HEK293 (cell line): Measurements from ENCODE around the gene MEF2C.
A peak's percentile ranks its signal among the peaks of the same experiment; 100 is the strongest.

Source experiments
- CTCF ChIA-PET: fragments of 350-600 bp; formaldehyde crosslinking; extraction: SDS; loops from one replicate; lab custom pipeline; 2021; ENCODE audit warnings: antibody characterized with exemption; lab: Yijun Ruan, JAX
- POLR2A ChIA-PET: fragments of 300-600 bp; formaldehyde crosslinking; extraction: SDS; loops from one replicate; lab custom pipeline; 2020; ENCODE audit warnings: antibody characterized with exemption, inconsistent platforms; lab: Yijun Ruan, JAX
- H3K27ac ChIP-seq: fragments of 200-500 bp; sonication (Bioruptor generic); 2 replicates; pipeline ENCODE4 v1.5.1; 2014; ENCODE audit warnings: low read depth, low read length, control low read depth, inconsistent platforms; ENCODE audit errors: extremely low read depth
- H3K36me3 ChIP-seq, 2 experiments: fragments of 200-500 bp in 1 of 2; sonication (Bioruptor generic) in 1 of 2; 1 replicate in 1 of 2; 2 replicates in 1 of 2; pipeline ENCODE4 v1.5.1; 2014 to 2017; ENCODE audit warnings: inconsistent platforms in 2 of 2, low read length in 2 of 2; ENCODE audit not compliant: control insufficient read depth in 2 of 2, insufficient read depth in 1 of 2
- H3K4me1 ChIP-seq: fragments of 200-500 bp; sonication (Bioruptor generic); 2 replicates; pipeline ENCODE4 v1.5.1; 2014; ENCODE audit warnings: mild to moderate bottlenecking, low read length, inconsistent platforms; ENCODE audit not compliant: control insufficient read depth, insufficient read depth
- H3K4me3 ChIP-seq: 2 replicates; pipeline ENCODE4 v1.5.1; 2011; ENCODE audit warnings: low read depth, mild to moderate bottlenecking, control low read depth, low read length, moderate library complexity
- H3K9me3 ChIP-seq: fragments of 200-500 bp; sonication (Bioruptor generic); 2 replicates; pipeline ENCODE4 v1.5.1; 2014; ENCODE audit warnings: low read depth, low read length, inconsistent platforms; ENCODE audit not compliant: control insufficient read depth, insufficient read depth
- MEIS1 ChIP-seq: sonication (generic); formaldehyde crosslinking; IDR thresholded peaks from 2 replicates; pipeline ENCODE4 v1.8.1; 2022; ENCODE audit warnings: missing genetic modification reagents, mild to moderate bottlenecking, borderline replicate concordance
- TCF7L2 ChIP-seq: IDR thresholded peaks from 2 replicates; pipeline ENCODE4 v1.6.1; 2011; ENCODE audit warnings: low read depth, mild to moderate bottlenecking, inconsistent platforms, low read length, moderate library complexity, borderline replicate concordance
- TRIM28 ChIP-seq: IDR thresholded peaks from 2 replicates; pipeline ENCODE4 v1.6.1; 2011; ENCODE audit warnings: low read length, control low read depth, borderline replicate concordance
- ZNF121 ChIP-seq: fragments of 450-650 bp; formaldehyde crosslinking; IDR thresholded peaks from 2 replicates; pipeline ENCODE4 v1.5.1; 2016; ENCODE audit warnings: missing biosample characterization, missing genetic modification characterization
- ZNF146 ChIP-seq: fragments of 450-650 bp; formaldehyde crosslinking; IDR thresholded peaks from 2 replicates; pipeline ENCODE4 v1.5.1; 2016; ENCODE audit warnings: missing biosample characterization, missing genetic modification characterization
- ZNF324 ChIP-seq: fragments of 450-650 bp; formaldehyde crosslinking; IDR thresholded peaks from 2 replicates; pipeline ENCODE4 v1.5.1; 2016; ENCODE audit warnings: missing biosample characterization, missing genetic modification characterization
- ZNF501 ChIP-seq: fragments of 450-650 bp; formaldehyde crosslinking; IDR thresholded peaks from 2 replicates; pipeline ENCODE4 v1.5.1; 2016; ENCODE audit warnings: missing biosample characterization, missing genetic modification characterization
- ZNF585B ChIP-seq: fragments of 450-650 bp; formaldehyde crosslinking; IDR thresholded peaks from 2 replicates; pipeline ENCODE4 v1.5.1; 2016; ENCODE audit warnings: missing biosample characterization, missing genetic modification characterization
- ZNF610 ChIP-seq: fragments of 450-650 bp; formaldehyde crosslinking; IDR thresholded peaks from 2 replicates; pipeline ENCODE4 v1.5.1; 2016; ENCODE audit warnings: missing biosample characterization, missing genetic modification characterization, borderline replicate concordance
- ZNF664 ChIP-seq: fragments of 450-650 bp; formaldehyde crosslinking; IDR thresholded peaks from 2 replicates; pipeline ENCODE4 v1.5.1; 2016; ENCODE audit warnings: missing biosample characterization, missing genetic modification characterization
- ZNF785 ChIP-seq: fragments of 450-650 bp; formaldehyde crosslinking; IDR thresholded peaks from 2 replicates; pipeline ENCODE4 v1.5.1; 2016; ENCODE audit warnings: missing biosample characterization, missing genetic modification characterization
- ZNF830 ChIP-seq: fragments of 450-650 bp; IDR thresholded peaks from 2 replicates; pipeline ENCODE4 v1.5.0; 2018; ENCODE audit warnings: missing biosample characterization, missing genetic modification characterization, low read depth, mild to moderate bottlenecking, moderate library complexity
- TF ChIP-seq, protein P1 (sequence below): fragments of 450-650 bp; formaldehyde crosslinking; IDR thresholded peaks from 2 replicates; pipeline ENCODE4 v1.5.1; 2016; ENCODE audit warnings: missing biosample characterization, missing genetic modification characterization
- TF ChIP-seq, protein P2 (sequence below): fragments of 450-650 bp; formaldehyde crosslinking; IDR thresholded peaks from 2 replicates; pipeline ENCODE4 v1.5.1; 2017; ENCODE audit warnings: missing biosample characterization, missing genetic modification characterization
- TF ChIP-seq, protein P3 (sequence below): fragments of 450-650 bp; formaldehyde crosslinking; IDR thresholded peaks from 2 replicates; pipeline ENCODE4 v1.5.1; 2016; ENCODE audit warnings: missing biosample characterization, missing genetic modification characterization
- TF ChIP-seq, protein P4 (sequence below): fragments of 450-650 bp; formaldehyde crosslinking; IDR thresholded peaks from 2 replicates; pipeline ENCODE4 v1.5.1; 2017; ENCODE audit warnings: missing biosample characterization, missing genetic modification characterization

Gene MEF2C

GRCh38 chr5:88674356-88675167 is 208.4 kb downstream of the MEF2C start (continued):
- TF ChIP-seq ZNF585B (tag by site-specific recombination) (0 out of 2 replicates have a peak, but pooled peaks have one; percentile 10), TCF7L2 (no peak; the same call in 1 of the 2 replicates), ZNF664 (tag by site-specific recombination) (no peak)
- TF ChIP-seq, all 188 proteins: peak for 64

DNA sequence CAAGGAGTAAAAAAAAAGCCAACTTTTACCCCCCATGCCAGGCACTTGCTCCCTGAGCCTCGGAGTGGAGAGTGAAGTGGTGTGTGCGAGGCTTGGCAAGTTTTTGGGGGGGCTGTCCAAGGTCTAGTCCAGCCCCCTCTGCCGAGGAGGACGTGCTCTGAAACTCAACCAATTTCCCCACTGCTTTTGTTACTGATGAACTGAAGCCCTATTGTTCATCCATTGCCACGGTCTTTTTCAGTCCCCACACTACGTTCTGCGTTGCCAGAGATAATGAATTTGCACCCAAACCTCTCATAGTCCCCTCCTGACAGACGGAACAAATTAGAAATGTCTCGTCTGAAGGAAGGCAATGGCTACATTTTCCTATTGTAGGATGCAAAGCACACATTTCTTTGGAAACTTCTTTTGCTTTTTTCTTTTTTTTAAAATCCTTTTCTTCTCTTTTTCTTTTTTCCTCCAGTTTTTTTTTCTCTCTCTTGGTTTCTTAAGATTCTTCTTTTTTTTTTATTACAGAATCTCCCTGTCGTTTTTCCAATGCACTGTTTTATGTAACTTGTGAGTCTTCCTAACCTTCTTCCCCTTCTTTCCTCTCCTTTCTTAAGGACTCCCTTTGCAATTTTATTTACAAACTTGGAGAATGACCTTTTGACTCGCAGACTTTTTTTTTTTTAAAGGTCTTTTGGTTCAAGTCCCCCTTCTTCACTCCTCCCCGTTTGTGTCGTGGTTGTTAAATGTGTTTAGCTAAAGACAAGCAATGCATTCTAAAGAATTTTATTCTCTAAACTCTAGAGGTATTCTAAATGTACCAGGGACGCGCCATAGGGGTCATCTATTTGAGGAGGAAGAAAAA is 209.5 kb downstream of the MEF2C start:
- peak overlapping the region; percentile 92 for H3K27ac ChIP-seq
- H3K4me3 ChIP-seq, result peak overlapping the region; percentile 66; the same call in 1 of the 2 replicates

DNA sequence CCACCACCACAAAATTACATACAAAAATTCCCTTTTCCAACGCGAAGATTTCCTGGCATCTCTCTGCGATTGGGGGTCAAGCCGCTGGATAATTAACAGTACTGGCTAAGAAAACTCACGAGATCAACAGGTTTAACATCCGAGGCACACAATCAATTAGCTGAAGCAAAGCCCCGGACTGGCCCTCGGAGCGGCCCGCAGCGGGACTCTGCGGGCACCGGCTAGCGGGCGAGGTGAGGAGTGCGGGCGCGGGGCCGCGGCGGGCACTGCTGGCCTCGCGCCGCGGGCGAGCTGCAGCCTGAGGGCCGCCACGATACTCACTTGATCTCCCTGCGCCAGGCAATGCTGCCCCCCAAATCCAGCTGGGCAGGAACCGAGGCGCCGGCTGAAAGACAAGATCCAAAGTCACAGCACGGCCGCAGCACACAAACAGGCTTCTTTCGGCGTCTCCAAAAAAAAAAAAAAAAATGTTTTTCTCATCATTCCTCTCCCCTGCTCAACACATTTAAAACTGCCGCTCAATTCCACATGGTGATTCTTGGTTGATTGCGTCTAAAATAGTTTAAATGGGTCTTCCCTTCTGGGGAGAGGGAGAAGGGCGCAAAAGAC is 210.2 kb downstream of the MEF2C start:
- no peak overlapping the region for H3K4me3 ChIP-seq
- ChIA-PET CTCF (no interaction called here), POLR2A (no interaction called here)
- TF ChIP-seq MEIS1 (CRISPR knock-in tag) (no peak), ZNF324 (tag by site-specific recombination) (no peak), TRIM28 (no peak), ZNF830 (tag by site-specific recombination) (no peak)
- TF ChIP-seq, all 188 proteins: peak for 0
- Histone ChIP-seq H3K27ac (no peak overlapping the region), H3K9me3 (no peaks in the 10 kb centered on the region), H3K36me3 (no peaks in the 10 kb centered on the region), H3K4me1 (peaks cover 3% of the 10 kb centered on the region; the same call in 1 of the 2 replicates)

More for the DNA sequence above, 209.5 kb downstream of the MEF2C start:
- POLR2A ChIA-PET, result interaction anchor here (0.6 to 2.5 kb wide), 4 partner anchors 13 to 30 kb away, joined by 3 to 30 read pairs (median 3); no protein-coding TSS in a partner anchor
- CTCF ChIA-PET, result no interaction called here
- Histone ChIP-seq H3K4me1 (peaks cover 3% of the 10 kb centered on the region; the same call in 1 of the 2 replicates), H3K36me3 (no peaks in the 10 kb centered on the region), H3K9me3 (no peaks in the 10 kb centered on the region)
- TF ChIP-seq ZNF146, result no peak
- TF ChIP-seq, protein P1, sequence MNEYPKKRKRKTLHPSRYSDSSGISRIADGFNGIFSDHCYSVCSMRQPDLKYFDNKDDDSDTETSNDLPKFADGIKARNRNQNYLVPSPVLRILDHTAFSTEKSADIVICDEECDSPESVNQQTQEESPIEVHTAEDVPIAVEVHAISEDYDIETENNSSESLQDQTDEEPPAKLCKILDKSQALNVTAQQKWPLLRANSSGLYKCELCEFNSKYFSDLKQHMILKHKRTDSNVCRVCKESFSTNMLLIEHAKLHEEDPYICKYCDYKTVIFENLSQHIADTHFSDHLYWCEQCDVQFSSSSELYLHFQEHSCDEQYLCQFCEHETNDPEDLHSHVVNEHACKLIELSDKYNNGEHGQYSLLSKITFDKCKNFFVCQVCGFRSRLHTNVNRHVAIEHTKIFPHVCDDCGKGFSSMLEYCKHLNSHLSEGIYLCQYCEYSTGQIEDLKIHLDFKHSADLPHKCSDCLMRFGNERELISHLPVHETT (tag by site-specific recombination), result 0 out of 2 replicates have a peak, but pooled peaks have one; percentile 8

GRCh38 chr5:88671505-88672499 is 211.2 kb downstream of the MEF2C start:
- Histone ChIP-seq H3K4me3 (no peak overlapping the region), H3K27ac (no peak overlapping the region), H3K4me1 (peaks cover 2% of the 10 kb centered on the region; the same call in 1 of the 2 replicates), H3K36me3 (no peaks in the 10 kb centered on the region), H3K9me3 (no peaks in the 10 kb centered on the region)
- ChIA-PET CTCF (no interaction called here), POLR2A (interaction anchor here (0.6 kb wide), 1 partner anchor 116 kb away, joined by 3 read pairs; no protein-coding TSS in a partner anchor)
- TF ChIP-seq ZNF501 (tag by site-specific recombination) (no peak), ZNF121 (tag by site-specific recombination) (no peak), ZNF785 (no peak), ZNF610 (tag by site-specific recombination) (no peak)
- TF ChIP-seq, protein P2, sequence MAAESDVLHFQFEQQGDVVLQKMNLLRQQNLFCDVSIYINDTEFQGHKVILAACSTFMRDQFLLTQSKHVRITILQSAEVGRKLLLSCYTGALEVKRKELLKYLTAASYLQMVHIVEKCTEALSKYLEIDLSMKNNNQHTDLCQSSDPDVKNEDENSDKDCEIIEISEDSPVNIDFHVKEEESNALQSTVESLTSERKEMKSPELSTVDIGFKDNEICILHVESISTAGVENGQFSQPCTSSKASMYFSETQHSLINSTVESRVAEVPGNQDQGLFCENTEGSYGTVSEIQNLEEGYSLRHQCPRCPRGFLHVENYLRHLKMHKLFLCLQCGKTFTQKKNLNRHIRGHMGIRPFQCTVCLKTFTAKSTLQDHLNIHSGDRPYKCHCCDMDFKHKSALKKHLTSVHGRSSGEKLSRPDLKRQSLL (tag by site-specific recombination), result no peak
- TF ChIP-seq, protein P3, sequence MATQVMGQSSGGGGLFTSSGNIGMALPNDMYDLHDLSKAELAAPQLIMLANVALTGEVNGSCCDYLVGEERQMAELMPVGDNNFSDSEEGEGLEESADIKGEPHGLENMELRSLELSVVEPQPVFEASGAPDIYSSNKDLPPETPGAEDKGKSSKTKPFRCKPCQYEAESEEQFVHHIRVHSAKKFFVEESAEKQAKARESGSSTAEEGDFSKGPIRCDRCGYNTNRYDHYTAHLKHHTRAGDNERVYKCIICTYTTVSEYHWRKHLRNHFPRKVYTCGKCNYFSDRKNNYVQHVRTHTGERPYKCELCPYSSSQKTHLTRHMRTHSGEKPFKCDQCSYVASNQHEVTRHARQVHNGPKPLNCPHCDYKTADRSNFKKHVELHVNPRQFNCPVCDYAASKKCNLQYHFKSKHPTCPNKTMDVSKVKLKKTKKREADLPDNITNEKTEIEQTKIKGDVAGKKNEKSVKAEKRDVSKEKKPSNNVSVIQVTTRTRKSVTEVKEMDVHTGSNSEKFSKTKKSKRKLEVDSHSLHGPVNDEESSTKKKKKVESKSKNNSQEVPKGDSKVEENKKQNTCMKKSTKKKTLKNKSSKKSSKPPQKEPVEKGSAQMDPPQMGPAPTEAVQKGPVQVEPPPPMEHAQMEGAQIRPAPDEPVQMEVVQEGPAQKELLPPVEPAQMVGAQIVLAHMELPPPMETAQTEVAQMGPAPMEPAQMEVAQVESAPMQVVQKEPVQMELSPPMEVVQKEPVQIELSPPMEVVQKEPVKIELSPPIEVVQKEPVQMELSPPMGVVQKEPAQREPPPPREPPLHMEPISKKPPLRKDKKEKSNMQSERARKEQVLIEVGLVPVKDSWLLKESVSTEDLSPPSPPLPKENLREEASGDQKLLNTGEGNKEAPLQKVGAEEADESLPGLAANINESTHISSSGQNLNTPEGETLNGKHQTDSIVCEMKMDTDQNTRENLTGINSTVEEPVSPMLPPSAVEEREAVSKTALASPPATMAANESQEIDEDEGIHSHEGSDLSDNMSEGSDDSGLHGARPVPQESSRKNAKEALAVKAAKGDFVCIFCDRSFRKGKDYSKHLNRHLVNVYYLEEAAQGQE (tag by site-specific recombination), result no peak
- TF ChIP-seq, protein P4, sequence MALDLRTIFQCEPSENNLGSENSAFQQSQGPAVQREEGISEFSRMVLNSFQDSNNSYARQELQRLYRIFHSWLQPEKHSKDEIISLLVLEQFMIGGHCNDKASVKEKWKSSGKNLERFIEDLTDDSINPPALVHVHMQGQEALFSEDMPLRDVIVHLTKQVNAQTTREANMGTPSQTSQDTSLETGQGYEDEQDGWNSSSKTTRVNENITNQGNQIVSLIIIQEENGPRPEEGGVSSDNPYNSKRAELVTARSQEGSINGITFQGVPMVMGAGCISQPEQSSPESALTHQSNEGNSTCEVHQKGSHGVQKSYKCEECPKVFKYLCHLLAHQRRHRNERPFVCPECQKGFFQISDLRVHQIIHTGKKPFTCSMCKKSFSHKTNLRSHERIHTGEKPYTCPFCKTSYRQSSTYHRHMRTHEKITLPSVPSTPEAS (tag by site-specific recombination), result no peak
